ENCODE measurements around the gene AKR1D1.

- TF ChIP-seq POLR2AphosphoS5 (IDR thresholded peaks at IDR 0.05; ENCODE audit: low read depth, low read length) (no peak), TAF1 (IDR thresholded peaks at IDR 0.05; ENCODE audit: borderline replicate concordance, low read depth, low read length) (no peak), POLR2A (IDR thresholded peaks at IDR 0.05; ENCODE audit: low read depth, low read length) (no peak)
These were observed 1.6 kb downstream of the AKR1D1 start for GRCh38 chr7:138077809-138078208.

Data from GM12892 (cell line).